Activated naive CD4-positive, alpha-beta T cell treated with anti-CD3 and anti-CD28 coated beads, Interleukin-2, amount 50 U/mL, for 16 hours (primary cell): ENCODE results near the gene CASD1.

Experiments used
- DNase-seq: peaks from one replicate; pipeline ENCODE4 v3.0.0-alpha.2; 2020

Gene CASD1

GRCh38 chr7:94513565-94513860, 3.9 kb downstream of the CASD1 start:
- DNase-seq, result no peak

- DNase-seq, result no peak
Observed at GRCh38 chr7:94514140-94514889, 4.7 kb downstream of the CASD1 start.

GRCh38 chr7:94514917-94515316, 5.3 kb downstream of the CASD1 start:
- DNase-seq, result no peak

GRCh38 chr7:94525923-94526322, 16.3 kb downstream of the CASD1 start:
- DNase-seq, result no peak

- DNase-seq, result no peak
Observed at GRCh38 chr7:94529516-94529915, 19.9 kb downstream of the CASD1 start.

GRCh38 chr7:94530109-94530508, 20.5 kb downstream of the CASD1 start:
- no peak for DNase-seq

GRCh38 chr7:94532676-94533075, 23.1 kb downstream of the CASD1 start:
- no peak for DNase-seq

GRCh38 chr7:94540428-94540827, 30.8 kb downstream of the CASD1 start:
- no peak for DNase-seq

- DNase-seq, result no peak
Observed at GRCh38 chr7:94547126-94547525, 37.5 kb downstream of the CASD1 start.

- no peak for DNase-seq
Observed at GRCh38 chr7:94556028-94556427, 46.4 kb downstream of the CASD1 start.

GRCh38 chr7:94557215-94557614, 47.6 kb downstream of the CASD1 start:
- no peak for DNase-seq

GRCh38 chr7:94559972-94560371, 50.4 kb downstream of the CASD1 start:
- DNase-seq, result no peak

- DNase-seq, result no peak
Observed at GRCh38 chr7:94561841-94562514, 52.4 kb downstream of the CASD1 start.

GRCh38 chr7:94562525-94562924, 52.9 kb downstream of the CASD1 start:
- DNase-seq, result no peak

- DNase-seq, result no peak
Observed at GRCh38 chr7:94565247-94565894, 55.8 kb downstream of the CASD1 start.

GRCh38 chr7:94567396-94567795, 57.8 kb downstream of the CASD1 start:
- DNase-seq, result no peak

- no peak for DNase-seq
Observed at GRCh38 chr7:94571816-94572215, 62.2 kb downstream of the CASD1 start.

- DNase-seq, result no peak
Observed at GRCh38 chr7:94575646-94576045, 66.0 kb downstream of the CASD1 start.

- DNase-seq, result no peak
Observed at GRCh38 chr7:94576316-94576715, 66.7 kb downstream of the CASD1 start.

- no peak for DNase-seq
Observed at GRCh38 chr7:94577357-94577756, 67.7 kb downstream of the CASD1 start.

GRCh38 chr7:94578614-94579013, 69.0 kb downstream of the CASD1 start:
- no peak for DNase-seq

- DNase-seq, result no peak
Observed at GRCh38 chr7:94579470-94579869, 69.9 kb downstream of the CASD1 start.

GRCh38 chr7:94580601-94581000, 71.0 kb downstream of the CASD1 start:
- DNase-seq, result no peak

GRCh38 chr7:94584113-94584512, 74.5 kb downstream of the CASD1 start:
- no peak for DNase-seq
